SK-N-MC (cell line): Measurements from ENCODE around the gene ETV3.

Experiments used
- EZH2 ChIP-seq: fragments of 200-600 bp; sonication (generic); IDR thresholded peaks from one replicate; pipeline ENCODE4 v1.6.1; 2017; ENCODE audit warnings: antibody characterized with exemption
- FOXP2 ChIP-seq: optimal IDR thresholded peaks from 2 replicates; pipeline ENCODE3; 2011; ENCODE audit warnings: mild to moderate bottlenecking, moderate library complexity; ENCODE audit not compliant: insufficient read depth; ENCODE audit errors: extremely low read length, control extremely low read depth
- POLR2AphosphoS5 ChIP-seq: IDR thresholded peaks from 2 replicates; pipeline ENCODE4 v1.6.1; 2012; ENCODE audit warnings: mild to moderate bottlenecking, low read depth, low read length, borderline replicate concordance

DNA sequence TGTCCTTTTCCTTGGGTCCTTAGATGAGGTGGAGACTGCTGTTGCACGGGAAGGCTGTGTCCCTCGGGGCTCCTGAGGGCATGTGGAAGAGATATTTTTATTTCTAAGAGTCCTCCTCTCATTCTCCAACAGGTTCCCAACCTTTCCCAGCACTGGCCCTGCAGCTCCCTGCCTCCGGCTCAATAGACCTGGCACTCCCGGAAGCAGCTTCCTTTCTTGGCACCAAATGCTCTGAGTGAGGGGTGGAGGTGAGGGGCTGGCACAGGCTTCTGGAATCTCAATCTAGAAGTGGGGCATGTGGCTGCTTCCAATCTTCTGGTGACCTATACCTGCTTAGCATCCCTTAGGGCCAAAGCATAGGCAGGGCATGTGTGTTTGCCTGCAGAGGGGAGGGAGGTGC is 43.1 kb downstream of the ETV3 start:
- TF ChIP-seq POLR2AphosphoS5 (no peak), EZH2 (no peak), FOXP2 (no peak)
